Measurements from ENCODE around the gene MGLL.

MGLL gene

DNA sequence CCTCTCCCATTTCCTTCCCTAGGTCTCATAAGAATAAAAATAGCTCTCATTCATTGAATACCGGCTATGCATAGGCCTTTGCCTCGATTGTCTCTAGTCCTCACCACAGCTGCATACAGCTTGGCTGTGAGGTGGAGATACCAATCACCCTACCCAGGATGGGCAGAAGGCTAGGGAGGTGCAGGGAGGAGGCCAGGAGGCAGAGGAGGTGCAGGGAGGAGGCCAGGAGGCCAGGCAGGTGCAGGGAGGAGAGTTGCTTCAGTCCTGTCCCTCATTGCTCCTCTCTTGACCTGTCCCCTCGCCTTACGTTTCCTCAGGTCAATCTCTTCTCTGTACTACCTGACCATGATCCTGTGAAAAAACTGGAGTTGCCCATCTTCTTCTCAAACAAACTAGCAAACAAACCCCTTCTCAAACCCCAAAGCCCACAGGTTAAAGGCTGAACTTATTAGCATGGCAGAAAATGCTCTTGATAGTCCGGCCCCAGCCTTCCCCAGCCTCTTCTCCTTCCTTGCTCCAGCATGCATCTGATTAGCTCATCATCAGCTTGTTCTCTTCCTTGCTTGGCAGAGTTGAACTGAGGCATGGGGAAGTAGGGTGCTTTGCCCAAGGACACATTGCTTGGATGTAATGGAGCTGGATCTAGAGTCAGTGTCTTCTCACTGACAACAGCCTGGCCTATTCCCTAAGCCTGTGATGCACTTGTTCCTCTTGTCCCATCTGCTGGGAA is 177.5 kb downstream of the MGLL start:
- no peak overlapping the region for H3K27ac ChIP-seq (ENCODE audit: low read length)
- peaks cover 2% of the 10 kb centered on the region for H3K4me1 ChIP-seq (ENCODE audit: control insufficient read depth, insufficient read depth, low read length)
- WGBS (ENCODE audit: insufficient coverage, insufficient read length), result no CpG with 5 or more reads among the region's 5 CpGs
- H3K36me3 ChIP-seq (ENCODE audit: control insufficient read depth, insufficient read depth, low read length), result no peaks in the 10 kb centered on the region
- no peaks in the 10 kb centered on the region for H3K9me3 ChIP-seq (ENCODE audit: control insufficient read depth, insufficient read depth, low read length)
- H3K27me3 ChIP-seq (ENCODE audit: control insufficient read depth, insufficient read depth, low read length), result no peaks in the 10 kb centered on the region
- no peak overlapping the region for H3K4me3 ChIP-seq (ENCODE audit: low read length)
- no peak for DNase-seq (ENCODE audit: low read depth, low spot score)

DNA sequence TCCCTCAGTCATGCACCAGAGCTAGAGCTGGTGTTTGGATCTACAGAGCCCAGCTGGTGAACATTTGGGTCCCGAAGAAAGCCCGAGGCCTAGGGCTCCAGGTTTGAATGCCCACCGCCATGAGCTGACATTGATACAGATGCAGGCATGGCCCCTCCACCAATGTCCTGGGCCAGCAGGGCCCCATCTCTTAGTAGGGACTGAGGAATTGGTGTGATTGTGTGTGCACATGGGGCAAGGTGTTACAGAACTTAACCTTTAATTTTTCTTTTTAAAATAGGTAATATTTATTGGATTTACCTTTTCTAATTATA is 182.3 kb downstream of the MGLL start:
- H3K36me3 ChIP-seq (ENCODE audit: control insufficient read depth, insufficient read depth, low read length), result no peaks in the 10 kb centered on the region
- WGBS (ENCODE audit: insufficient coverage, insufficient read length), result no CpG with 5 or more reads among the region's 3 CpGs
- H3K9me3 ChIP-seq (ENCODE audit: control insufficient read depth, insufficient read depth, low read length), result 0 out of 2 replicates have a peak, but pooled peaks cover 1% of the 10 kb centered on the region
- peaks cover 2% of the 10 kb centered on the region for H3K4me1 ChIP-seq (ENCODE audit: control insufficient read depth, insufficient read depth, low read length)
- H3K4me3 ChIP-seq (ENCODE audit: low read length), result no peak overlapping the region
- no peak for DNase-seq (ENCODE audit: low read depth, low spot score)
- H3K27me3 ChIP-seq (ENCODE audit: control insufficient read depth, insufficient read depth, low read length), result no peaks in the 10 kb centered on the region
- H3K27ac ChIP-seq (ENCODE audit: low read length), result no peak overlapping the region

DNA sequence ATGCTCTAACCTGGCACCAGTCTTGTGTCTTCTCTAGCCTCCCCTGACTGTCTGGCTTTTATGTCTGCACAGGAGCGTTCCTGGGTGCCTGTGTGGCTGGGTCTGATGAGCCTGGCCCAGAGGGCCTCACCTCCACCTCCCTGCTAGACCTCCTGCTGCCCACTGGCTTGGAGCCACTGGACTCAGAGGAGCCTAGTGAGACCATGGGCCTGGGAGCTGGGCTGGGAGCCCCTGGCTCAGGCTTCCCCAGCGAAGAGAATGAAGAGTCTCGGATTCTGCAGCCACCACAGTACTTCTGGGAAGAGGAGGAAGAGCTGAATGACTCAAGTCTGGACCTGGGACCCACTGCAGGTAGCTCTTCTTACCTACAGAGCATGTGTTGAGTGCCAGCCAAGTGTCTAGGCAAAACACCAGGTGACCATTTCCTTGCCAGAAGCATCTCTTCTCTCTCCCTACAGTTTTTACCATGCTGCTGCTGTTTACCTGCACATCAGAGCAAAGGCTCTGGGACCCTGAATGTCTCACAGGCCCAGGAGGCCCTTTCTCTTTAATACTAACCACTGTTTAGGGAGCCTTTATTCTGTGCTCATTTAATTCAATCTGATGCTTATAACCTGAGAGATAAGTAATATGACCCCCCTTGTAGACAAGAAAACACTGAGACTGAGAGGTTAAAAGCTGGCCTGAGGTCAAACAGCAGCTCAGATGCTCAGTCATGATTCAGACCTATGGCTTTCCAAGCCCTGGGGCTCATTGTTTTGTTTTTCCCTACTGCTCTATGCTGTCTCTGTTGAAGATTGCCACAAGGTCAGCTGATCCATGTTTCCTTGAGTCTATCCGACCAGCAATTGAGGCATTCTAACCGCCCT is 182.9 kb downstream of the MGLL start:
- WGBS (ENCODE audit: insufficient coverage, insufficient read length), result no CpG with 5 or more reads among the region's 5 CpGs
- no peak for DNase-seq (ENCODE audit: low read depth, low spot score)
- no peak overlapping the region for H3K4me3 ChIP-seq (ENCODE audit: low read length)
- H3K9me3 ChIP-seq (ENCODE audit: control insufficient read depth, insufficient read depth, low read length), result 0 out of 2 replicates have a peak, but pooled peaks cover 1% of the 10 kb centered on the region
- H3K36me3 ChIP-seq (ENCODE audit: control insufficient read depth, insufficient read depth, low read length), result no peaks in the 10 kb centered on the region
- no peak overlapping the region for H3K27ac ChIP-seq (ENCODE audit: low read length)
- no peaks in the 10 kb centered on the region for H3K27me3 ChIP-seq (ENCODE audit: control insufficient read depth, insufficient read depth, low read length)
- H3K4me1 ChIP-seq (ENCODE audit: control insufficient read depth, insufficient read depth, low read length), result no peaks in the 10 kb centered on the region
